Endothelial cell (in vitro differentiated cells): ENCODE data around the gene TAPBPL. TPM values are rescaled to one million over a fixed set of nuclear protein-coding genes. Genes with fewer than 3 reads are reported as not detected.
"Not testable (repeated sequence)": the region's sequence is repeated elsewhere in the genome, so short reads cannot be mapped to it uniquely, and the experiment has no call there.

Experiments
- DNase-seq: peaks from one replicate; pipeline ENCODE4 v3.0.0; 2021; ENCODE audit warnings: low spot score
- H3K27ac Mint-ChIP-seq: one replicate; pipeline ENCODE4 v1.8.0; 2021; ENCODE audit warnings: mixed read lengths, inconsistent platforms; ENCODE audit not compliant: unreplicated experiment
- H3K27me3 Mint-ChIP-seq: one replicate; pipeline ENCODE4 v1.8.0; 2021; ENCODE audit warnings: mild to moderate bottlenecking, moderate library complexity, mixed read lengths, inconsistent platforms; ENCODE audit not compliant: unreplicated experiment
- H3K36me3 Mint-ChIP-seq: one replicate; pipeline ENCODE4 v1.8.0; 2021; ENCODE audit warnings: mild to moderate bottlenecking, low read depth, mixed read lengths, inconsistent platforms; ENCODE audit not compliant: unreplicated experiment
- H3K4me1 Mint-ChIP-seq: one replicate; pipeline ENCODE4 v1.8.0; 2021; ENCODE audit warnings: mild to moderate bottlenecking, mixed read lengths, inconsistent platforms; ENCODE audit not compliant: unreplicated experiment
- H3K4me3 Mint-ChIP-seq: one replicate; pipeline ENCODE4 v1.8.0; 2021; ENCODE audit warnings: mild to moderate bottlenecking, mixed read lengths, inconsistent platforms; ENCODE audit not compliant: unreplicated experiment
- H3K9me3 Mint-ChIP-seq: one replicate; pipeline ENCODE4 v1.8.0; 2021; ENCODE audit warnings: mixed read lengths, inconsistent platforms; ENCODE audit not compliant: unreplicated experiment
- total RNA-seq: library from RNA; stranded (reverse); fragmentation: NEBNext Ultra II Directional; extraction: Animal tissue kit (Norgen Biotek cat#: 25700); gene quantifications from one replicate; pipeline ENCODE4 v1.2.1, GENCODE V29; 2021; ENCODE audit not compliant: unreplicated experiment
- TF ChIP-seq, protein P1 (sequence below): fragments of 200-600 bp; sonication (generic); IDR thresholded peaks from one replicate; pipeline ENCODE4 v1.5.0; 2021; ENCODE audit warnings: antibody characterized with exemption; ENCODE audit not compliant: unreplicated experiment

TAPBPL gene
- total RNA-seq, 1 donor from 2014 or later = 2.8 TPM

DNA sequence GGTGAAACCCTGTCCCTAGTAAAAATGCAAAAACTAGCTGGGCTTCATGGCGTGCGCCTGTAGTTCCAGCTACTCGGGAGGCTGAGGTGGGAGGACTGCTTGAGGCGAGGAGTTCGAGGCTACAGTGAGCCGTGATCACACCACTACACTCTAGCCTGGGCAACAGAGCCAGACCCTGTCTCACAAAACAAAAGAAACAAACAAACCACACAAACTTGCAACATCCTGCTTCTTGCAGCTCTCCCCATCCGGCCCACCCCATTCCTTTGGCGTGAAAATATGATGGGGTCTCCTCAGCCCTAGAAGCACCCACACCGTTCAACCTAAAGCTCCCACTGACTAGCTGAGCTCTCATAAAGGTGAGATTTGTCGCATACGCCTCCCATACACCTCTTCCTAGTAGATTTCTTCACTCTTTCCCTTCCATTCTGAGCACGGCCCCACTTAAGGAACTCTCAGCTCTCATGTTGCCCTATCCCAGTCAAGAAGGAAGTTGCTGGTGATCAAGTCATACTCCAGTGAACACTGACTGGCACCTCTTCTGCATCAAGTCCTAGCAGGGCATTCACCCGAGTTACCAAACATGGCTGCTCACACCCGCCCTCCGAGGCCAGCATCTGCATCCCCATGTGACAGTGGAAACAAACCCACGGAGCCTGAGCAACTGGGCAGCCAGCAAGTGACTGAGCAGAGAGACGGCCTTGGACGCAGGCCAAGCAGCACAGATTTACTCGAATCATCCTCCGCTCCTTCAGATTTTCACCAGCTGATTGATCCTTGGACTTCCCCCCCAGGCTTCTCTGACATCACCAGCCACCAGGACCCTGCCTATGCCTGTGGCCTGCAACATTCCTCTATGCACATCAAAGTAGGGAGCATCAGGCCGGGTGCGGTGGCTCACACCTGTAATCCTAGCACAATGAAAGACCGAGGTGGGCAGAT lies 26.0 kb upstream of the TAPBPL start:
- Mint-ChIP-seq H3K27me3 (no peaks in the 10 kb centered on the region), H3K36me3 (no peaks in the 10 kb centered on the region), H3K27ac (no peak overlapping the region), H3K4me1 (peaks cover 10% of the 10 kb centered on the region), H3K4me3 (no peak overlapping the region), H3K9me3 (no peaks in the 10 kb centered on the region)
- no peak for DNase-seq
- TF ChIP-seq, protein P1, sequence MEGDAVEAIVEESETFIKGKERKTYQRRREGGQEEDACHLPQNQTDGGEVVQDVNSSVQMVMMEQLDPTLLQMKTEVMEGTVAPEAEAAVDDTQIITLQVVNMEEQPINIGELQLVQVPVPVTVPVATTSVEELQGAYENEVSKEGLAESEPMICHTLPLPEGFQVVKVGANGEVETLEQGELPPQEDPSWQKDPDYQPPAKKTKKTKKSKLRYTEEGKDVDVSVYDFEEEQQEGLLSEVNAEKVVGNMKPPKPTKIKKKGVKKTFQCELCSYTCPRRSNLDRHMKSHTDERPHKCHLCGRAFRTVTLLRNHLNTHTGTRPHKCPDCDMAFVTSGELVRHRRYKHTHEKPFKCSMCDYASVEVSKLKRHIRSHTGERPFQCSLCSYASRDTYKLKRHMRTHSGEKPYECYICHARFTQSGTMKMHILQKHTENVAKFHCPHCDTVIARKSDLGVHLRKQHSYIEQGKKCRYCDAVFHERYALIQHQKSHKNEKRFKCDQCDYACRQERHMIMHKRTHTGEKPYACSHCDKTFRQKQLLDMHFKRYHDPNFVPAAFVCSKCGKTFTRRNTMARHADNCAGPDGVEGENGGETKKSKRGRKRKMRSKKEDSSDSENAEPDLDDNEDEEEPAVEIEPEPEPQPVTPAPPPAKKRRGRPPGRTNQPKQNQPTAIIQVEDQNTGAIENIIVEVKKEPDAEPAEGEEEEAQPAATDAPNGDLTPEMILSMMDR = no peak

DNA sequence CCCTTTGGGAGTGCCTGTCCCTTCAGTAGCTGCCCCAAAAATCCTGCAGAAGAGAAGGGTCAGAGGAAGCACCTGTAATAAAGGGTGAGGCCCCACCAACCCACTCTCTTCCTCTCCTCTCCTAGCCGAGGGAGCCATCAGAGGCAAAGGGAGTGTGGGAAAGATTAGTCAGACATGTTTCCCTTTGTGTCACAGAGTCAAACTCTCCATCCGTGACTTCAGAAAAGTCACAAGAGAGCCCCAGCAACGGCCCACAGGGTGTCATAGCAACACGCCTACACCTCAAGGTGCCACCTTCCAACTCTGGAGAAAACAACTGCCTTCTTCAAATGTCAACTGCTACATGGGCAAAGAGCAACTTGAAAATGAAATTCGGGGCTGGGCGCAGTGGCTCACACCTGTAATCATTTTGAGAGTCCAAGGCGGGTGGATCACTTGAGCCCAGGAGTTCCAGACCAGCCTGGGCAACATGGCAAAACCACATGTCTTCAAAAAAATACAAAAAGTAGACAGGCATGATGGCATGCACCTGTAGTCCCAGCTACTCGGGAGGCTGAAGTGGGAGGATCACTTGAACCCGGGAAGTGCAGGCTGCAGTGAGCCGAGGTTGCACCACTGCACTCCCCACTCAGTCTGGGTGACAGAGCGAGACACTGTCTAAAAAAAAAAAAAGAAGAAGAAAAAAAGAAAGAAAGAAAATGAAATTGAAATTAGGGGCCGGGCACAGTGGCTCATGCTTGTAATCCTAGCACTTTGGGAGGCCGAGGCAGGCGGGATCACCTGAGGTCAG lies 24.8 kb upstream of the TAPBPL start:
- no peak for DNase-seq
- H3K36me3 Mint-ChIP-seq = no peaks in the 10 kb centered on the region
- H3K4me1 Mint-ChIP-seq = peaks cover 12% of the 10 kb centered on the region
- TF ChIP-seq, protein P1 = no peak
- no peak overlapping the region for H3K4me3 Mint-ChIP-seq
- no peaks in the 10 kb centered on the region for H3K9me3 Mint-ChIP-seq
- H3K27me3 Mint-ChIP-seq = no peaks in the 10 kb centered on the region
- no peak overlapping the region for H3K27ac Mint-ChIP-seq

DNA sequence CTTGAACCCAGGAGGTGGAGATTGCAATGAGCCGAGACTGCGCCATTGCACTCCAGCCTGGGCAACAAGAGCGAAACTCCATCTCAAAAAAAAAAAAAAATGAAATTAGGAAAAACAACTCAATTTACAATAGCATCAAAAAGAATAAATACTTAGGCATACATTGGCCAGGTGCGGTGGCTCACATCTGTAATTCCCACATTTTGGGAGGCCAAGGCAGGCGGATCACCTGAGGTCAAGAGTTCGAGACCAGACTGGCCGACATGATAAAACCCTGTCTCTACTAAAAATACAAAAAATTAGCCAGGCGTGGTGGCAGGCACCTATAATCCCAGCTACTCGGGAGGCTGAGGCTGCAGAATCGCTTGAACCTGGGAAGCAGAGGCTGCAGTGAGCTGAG lies 24.0 kb upstream of the TAPBPL start:
- DNase-seq = not testable (repeated sequence)

DNA sequence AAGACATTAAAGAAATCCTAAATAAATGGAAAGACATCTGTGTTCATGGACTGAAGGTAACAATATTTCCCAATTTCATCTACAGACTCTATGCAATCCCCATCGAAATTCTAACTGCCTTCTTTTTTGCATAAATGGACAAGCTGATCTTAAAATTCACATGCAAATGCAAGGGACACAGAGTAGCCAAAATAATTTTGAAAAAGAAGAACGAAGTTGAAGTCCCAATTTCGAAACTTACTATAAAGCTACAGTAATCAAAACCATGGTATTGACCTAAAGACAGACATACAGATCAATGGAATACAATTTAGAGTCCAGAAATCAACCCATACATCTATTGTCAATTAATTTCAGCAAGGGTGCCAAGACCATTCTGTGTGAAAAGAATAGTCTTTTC lies 23.5 kb upstream of the TAPBPL start:
- TF ChIP-seq, protein P1 = no peak
- DNase-seq = no peak
- Mint-ChIP-seq H3K4me1 (peaks cover 12% of the 10 kb centered on the region), H3K9me3 (no peaks in the 10 kb centered on the region), H3K27ac (no peak overlapping the region), H3K36me3 (no peaks in the 10 kb centered on the region), H3K27me3 (no peaks in the 10 kb centered on the region), H3K4me3 (no peak overlapping the region)

More for the DNA sequence above, 24.0 kb upstream of the TAPBPL start:
- H3K36me3 Mint-ChIP-seq, H3K27ac Mint-ChIP-seq, H3K9me3 Mint-ChIP-seq, H3K27me3 Mint-ChIP-seq, H3K4me3 Mint-ChIP-seq: not testable (repeated sequence)
- peaks cover 12% of the 10 kb centered on the region for H3K4me1 Mint-ChIP-seq

DNA sequence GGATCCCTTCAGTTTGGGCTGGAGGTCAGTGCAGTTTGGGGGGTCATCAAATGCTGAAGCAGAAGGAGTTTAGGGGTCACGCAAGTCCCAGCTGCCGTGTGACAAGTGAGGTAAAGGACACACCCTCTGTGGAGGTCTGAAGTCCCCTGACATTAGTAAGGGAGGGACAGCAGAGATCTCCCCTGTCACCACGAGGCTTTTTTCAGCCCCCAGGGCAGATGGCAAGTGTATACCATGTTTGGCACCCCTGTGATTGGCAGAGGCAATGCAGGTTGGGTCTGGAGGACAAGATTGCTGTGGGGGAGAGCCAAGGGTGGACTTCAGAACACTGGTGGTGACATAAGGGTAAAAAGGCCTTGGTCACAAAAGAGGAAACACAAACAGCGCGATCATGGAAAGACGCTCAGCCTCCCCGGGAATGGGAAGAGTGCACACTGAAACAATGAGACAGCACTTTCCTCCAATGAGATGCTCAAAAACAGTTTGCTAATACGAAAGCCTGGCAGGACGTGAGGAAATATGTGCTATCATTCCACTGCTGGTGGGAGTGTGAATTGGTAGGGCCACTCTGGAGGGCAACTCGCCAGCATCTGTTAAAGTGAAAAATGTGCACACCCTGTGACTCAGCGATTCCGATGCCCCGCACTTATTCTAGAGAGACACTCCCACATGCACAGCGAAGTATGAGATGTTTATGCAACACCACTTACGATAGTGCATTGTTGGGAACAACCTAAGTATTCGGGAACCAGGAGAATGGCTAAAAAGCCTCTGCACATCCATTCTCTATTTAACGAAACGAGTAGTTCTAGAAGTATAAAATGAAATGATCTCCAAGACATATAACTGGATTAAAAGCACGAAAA lies 21.5 kb upstream of the TAPBPL start:
- DNase-seq = no peak
- H3K27ac Mint-ChIP-seq = peak overlapping the region; percentile 52
- H3K9me3 Mint-ChIP-seq = no peaks in the 10 kb centered on the region
- H3K27me3 Mint-ChIP-seq = no peaks in the 10 kb centered on the region
- H3K36me3 Mint-ChIP-seq = no peaks in the 10 kb centered on the region
- peaks cover 12% of the 10 kb centered on the region for H3K4me1 Mint-ChIP-seq
- no peak overlapping the region for H3K4me3 Mint-ChIP-seq
- TF ChIP-seq, protein P1 = no peak
